ENCODE results near the gene BRI3.

Gene BRI3

DNA sequence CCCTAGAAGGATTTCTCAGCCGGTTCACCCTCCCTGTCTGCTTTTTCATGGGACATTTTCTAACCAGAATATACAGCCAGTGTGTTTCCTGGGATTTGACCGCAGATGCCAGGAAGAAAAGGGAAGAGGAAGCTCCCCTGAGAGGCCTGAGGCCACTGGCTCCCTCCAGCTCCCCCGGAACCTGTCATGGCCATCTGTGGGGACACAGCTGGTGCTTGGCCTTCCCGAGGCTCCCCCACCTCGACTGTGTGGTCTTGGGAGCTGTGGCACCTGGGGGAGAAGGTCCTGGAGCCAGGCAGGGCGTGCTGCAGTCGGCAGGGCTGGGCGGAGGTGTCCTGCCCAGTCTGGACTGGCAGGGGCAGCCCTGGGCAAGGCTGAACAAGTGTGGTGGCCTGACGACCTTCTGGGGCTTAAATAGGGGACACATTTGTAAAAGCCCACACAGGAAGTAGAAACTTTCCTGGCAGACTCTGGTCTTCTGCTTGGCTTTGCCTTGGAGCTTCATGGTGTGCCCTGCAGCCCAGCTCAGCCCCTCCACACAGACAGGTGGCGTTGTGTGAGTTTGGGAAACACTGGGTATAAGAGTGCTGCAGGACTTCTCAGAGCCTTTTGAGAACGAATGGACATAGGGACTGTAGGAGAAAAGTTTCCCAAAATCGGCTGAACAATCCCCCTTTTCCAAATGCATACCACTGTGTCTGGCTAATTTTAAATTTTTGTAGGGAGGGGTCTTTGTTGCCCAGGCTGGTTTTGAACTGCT, 6.8 kb downstream of the BRI3 start:
- DNase-seq, result no peak

GRCh38 chr7:98289333-98289875, 7.9 kb downstream of the BRI3 start:
- DNase-seq, result no peak

DNA sequence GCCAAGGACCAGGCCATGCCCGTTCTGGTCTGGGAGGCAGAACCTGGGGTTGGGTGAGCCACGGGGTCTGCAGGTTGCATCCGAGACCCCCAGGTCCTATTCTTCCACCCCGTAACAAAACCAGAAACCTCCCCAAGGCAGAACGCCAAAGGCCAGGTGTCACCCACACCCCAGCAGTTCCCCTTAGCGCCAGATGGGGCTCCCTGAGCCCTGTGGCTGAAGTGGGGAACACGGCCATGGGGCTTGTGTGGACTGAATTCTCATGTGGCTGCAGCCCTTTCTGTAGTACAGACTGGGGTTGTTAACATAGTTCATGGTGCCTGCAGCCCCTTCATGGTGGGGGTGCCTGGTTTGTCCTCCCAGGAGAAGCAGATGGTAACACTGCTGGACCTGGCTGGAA, 10.2 kb downstream of the BRI3 start:
- DNase-seq, result no peak

DNA sequence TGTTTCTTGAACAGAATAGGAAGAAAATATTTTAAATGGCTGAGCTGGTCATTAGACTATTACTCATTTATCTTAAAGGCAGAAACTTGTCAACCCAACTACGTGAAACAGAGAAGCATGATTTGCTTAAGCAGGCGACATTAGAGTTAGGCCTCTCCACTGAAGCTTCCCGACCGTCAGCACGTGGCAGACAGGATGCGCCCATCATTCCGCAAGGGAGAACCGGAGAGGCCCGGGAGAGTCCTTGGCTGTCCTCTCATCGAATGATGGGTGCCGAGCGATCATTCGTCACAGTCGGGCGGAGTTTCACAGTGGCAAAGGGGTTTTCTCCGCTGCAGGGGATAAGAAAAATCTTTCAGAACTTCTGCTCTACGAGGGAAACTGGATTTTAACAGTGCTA, 11.8 kb downstream of the BRI3 start:
- DNase-seq, result no peak

DNA sequence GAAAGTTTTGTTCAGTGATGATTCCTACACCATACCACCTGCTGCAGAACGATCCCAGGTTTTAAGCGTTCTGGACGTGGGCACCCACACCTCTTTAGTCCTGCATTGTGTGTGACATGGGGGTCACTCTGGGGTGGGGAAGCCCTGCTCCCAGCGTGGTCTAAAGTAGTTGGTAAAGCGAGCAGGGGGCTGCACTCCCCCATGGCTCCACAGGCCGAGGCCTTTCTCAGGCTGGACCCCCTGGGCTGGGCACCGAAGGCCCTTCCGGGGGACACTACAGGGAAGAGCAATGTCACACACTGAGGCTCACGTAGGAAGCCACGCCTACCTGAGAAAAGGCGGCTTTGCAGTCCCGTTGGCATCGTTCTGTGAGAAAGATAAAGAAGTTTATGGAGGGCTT, 12.3 kb downstream of the BRI3 start:
- no peak for DNase-seq

- DNase-seq, result no peak
Observed at GRCh38 chr7:98294326-98294725, 12.8 kb downstream of the BRI3 start.

GRCh38 chr7:98294798-98295382, 13.4 kb downstream of the BRI3 start:
- peak in 1 of 2 experiments; percentile 25 for DNase-seq

DNA sequence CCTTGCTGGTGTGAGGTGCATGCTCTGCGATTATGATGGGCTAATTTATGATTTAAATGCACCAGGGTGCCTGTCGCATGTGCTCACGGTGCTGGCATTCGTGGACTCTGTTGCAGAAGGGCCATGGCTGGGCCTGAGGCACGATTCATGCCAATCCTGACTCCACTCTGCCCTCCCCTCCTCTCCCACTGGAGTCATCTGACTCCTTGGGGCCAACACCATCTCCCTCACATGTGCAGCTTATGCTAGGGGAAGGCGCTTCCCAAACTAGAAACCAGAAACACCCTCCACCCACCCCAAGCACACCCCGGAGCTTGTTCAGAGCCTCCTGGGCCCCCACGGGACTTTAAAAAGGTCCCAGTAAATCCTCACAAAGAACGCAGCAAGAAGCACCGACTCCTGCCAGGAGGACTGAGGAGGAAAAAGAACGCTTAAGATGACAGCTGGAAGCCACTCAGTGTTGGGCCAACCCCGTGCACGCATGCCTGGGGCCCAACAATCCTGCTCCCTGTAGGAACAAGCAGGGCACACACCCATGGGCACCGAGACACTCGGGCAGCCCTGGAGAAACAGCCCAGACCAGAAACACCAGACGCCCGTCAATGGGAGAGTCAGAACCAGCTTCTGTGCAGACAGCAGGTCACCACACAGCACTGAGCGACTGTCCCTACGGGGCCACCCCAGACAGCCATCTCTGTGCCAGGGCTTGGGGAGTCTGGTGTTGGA, 14.1 kb downstream of the BRI3 start:
- no peak for DNase-seq

DNA sequence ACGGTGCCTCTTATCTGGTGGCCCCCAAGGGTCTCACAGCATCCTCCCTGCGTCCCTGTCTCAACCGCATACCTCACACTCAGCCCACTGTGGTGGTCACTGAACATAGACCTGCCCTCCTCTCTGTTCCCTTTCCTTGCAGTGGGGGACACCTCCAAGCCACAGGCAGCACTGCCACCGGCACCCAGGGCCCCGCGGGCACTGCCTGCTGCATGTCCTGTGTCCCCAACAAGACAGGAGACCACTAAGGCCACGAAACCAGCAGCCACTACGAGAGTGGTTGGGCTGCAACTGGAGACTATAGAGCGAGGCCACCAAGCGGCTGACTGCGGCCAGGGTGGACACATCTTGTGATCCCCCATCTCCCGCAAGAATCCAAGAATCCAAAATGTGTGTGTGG, 15.3 kb downstream of the BRI3 start:
- DNase-seq, result no peak

DNA sequence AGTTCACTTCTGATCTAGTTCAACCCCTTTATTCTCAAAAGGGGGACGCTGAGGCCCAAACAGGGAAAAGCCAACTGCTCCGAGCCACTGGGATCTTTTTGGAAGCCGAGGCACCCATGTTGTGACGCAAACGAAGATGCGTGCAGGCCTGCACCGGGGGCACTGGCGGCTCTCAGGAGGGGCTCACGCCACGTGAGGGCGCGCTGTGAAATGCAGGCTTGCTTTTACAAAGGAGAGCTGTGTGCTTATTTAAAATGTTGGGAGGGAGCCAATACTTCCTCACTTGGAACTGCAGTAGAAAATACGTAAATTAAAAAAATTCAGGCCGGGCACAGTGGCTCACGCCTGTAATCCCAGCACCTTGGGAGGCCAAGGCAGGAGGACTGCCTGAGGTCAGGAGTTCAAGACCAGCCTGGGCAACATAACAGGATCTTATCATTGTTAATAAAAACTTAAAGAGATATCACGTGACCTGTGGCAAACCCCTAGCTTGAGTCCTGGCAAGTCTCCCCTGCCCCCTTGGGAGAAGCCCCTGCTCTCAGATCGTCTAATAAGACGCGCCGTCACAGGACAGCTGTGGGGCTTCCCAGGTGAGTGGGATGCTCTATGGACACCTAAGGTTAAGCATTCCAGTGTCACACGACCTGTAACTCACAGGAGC, 16.3 kb downstream of the BRI3 start:
- no peak for DNase-seq

DNA sequence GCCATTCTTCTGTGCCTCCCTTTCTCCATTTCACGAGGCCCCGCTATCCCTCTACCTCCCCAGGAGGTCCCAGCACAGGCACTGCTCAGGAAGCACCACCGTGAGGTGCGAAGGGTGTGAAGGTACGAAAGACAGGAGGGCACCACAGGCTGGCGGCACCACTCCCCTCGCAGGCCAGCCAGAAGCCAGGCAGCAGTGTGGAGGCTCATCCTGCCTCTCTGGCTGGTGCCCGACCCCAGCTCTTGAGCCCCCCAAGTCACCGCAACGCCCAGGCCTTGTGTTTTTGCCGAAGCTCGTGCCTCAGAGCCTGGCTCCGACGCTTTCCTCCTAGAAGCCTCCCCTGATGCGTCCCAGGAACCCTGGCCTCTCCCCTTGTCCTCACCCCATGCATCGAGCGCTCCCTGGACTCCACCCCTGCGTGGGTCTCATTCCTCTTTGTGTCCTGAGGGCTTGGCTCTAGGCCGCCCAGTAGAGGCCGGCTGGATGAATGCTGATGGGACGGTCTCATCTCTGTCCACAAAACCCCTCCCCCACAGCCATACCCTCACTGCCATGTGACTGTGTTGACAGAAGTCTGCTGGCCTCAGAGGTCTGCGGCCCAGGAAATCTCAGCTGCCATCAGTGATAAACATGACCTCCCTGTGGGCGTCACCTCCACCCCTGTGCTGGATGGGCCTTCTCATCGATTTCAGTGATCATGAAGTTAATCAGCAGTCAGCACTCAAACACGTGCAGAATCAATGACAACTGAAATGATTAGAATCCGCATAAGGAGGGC, 19.3 kb downstream of the BRI3 start:
- DNase-seq, result no peak

DNA sequence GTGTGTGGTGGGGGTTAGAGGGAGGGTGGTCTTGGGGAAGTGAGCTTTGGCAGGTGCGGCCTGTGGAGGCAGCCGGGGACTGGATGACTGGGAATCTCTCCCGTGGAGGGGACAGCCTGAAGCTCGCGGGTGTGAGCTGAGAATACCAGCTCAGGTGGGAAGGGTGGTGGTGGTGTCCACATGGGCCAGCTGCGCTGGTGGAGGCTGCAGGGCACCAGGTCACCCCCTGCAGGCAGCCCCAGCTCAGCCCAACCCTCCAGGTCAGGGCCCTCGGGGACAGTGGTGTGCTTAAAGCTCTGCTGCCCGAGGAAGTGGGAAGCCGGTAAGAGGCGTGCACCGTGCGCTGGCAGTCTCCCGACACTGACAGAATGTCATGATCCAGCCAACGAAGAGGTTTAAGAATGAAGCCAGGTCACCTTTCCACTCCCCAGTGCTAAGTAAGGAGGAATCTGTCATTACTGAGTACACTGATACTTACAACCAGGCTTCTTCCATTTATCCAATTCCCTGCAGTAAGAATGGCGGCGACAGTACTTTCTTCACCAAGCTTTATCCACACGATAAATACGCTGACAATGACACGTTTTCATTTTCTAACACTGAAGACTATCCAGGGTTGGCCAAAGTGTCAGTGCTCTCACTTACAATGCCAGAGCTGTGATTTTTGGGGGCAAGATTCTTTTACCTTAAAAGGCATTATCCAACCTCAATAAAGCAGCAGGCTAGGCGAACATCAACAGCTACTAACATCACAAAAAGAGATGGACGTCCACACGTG, 20.4 kb downstream of the BRI3 start:
- no peak for DNase-seq

DNA sequence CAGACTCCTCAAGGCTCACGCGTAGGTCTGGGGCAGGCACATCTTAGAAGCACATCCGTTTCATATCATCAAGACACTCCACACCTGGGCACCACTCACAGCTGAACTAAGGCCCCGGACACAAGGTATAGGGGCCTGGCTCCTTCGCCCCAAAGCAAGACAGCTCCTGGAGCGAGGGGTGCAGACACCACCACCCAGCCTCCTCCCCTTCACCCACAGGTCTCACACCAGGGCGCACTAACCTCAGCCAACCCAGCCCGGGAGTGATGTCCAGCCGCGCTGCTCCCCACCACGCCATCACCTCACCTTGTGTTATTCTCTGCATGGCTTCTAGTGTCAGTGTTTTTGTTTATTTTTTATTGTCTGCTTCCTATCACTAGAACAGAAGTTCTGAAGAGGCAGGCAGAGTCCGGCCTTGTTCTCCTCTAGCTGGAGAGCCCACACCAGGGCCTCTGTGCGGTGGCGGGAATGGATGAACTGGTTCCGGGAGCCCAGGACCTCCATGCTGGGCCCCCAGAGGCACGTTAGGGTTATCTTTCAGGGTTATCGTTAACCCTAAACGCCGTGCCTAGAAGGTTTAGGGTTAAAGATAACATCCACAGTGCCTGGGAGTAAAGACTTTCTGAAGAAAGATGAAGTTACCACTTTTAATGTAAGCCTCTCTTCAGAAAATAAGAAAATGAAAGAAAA, 21.8 kb downstream of the BRI3 start:
- no peak for DNase-seq

GRCh38 chr7:98303906-98304305, 22.4 kb downstream of the BRI3 start:
- no peak for DNase-seq

DNA sequence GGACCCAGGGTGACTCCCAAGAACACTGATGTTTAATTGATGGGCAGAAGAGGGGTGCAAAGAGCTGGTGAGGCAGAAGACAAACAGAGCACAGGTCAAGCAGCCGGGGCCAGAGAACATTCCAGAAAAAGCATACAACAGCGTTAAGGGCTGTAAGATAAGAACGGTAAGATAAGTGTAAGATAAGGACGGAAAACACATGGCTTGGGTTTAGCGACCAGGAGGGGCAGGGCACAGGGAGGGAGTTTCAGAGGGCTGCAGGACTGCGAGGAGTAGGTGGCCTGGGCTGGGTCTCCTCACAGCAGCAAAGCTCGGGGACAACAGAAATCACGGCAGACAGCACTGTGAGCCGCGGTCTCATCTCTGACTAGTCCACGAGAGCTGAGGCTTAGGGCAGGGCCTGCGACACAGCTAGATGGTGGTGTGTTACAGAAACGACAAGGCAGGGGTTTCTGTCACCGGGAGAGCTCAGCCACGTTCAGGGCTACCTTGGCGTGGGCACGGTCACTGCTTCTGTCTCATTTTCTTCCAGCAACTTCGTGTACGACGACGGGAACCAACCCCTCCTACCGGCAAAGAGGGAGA, 24.6 kb downstream of the BRI3 start:
- no peak for DNase-seq

DNA sequence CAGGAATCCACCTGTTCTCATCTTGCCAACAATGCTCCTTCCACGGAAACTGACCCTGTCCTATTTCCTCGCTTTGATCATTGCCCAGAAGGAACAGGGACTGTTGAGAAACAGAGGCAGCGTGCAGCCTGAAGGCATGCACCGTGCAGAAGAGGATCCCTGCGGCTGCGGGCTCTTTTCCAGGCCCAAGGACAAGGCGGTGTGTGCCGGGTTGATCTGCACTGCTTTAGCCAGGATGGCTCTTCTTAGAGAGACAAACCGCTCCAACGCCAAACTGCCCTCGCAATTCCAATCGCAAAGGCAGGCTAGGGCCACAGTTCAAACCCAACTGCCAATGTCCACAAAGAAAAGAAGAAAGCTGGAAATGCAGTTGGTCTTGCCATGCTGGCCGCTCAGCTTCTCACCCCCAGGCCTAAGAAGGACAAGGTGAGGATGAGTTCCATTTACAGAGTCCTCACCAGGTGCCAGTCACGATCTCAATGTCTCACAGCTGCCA, 26.5 kb downstream of the BRI3 start:
- no peak for DNase-seq

DNA sequence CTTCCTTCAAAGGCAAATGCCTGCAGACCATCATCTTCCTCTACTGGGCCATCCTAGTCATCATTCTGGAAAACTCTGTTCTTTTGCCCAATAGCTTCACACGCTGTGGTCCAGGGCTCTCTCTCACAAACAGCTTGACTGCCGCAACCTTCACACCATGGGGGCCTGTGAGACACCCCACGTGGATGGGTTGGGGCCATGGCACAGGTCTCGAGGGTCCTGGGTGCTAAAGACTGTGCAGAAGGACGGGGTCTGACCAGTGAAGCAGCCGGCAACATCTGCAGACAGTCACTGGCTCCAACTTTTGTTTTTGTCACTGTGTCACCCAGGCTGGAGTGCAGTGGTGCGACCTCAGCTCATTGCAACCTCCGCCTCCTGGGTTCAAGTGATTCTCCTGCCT, 28.1 kb downstream of the BRI3 start:
- DNase-seq, result no peak

DNA sequence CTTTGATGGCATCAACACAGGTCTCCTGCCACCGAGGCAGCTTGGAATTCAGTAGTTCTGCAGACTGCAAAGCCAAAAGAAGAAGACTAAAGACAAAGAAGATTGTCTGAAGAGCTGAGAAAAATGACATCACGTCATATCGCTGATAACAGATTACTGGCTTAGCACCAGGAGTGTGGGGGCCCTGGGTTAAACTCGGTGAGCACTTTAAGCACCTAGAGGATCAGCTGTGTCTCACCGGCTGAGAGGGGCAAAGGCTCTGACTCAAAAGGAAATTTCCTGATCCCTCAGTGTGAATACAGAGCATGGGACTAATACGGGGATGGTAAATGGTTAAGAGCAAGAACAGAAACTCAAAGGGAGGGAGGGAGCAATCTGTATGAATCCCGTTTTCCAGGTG, 30.7 kb downstream of the BRI3 start:
- no peak for DNase-seq

DNA sequence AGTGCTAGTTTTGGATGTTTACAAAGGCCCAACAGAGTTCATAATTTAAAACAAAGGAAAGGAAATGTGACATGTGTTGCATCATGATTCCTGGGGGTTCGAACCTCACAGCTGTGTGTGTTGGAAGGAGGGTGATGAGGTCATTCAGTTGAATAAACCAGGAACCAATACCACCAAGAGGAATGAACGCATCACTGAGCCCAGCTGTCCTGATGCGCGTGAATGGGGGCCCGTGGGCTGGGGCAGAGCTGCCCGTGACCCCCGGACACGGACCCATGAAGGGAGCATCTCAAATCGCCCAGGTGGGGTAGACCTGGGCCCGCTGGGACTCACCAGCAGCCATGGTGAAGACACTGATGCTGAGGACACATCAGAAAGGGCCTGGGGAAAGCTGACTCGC, 33.0 kb downstream of the BRI3 start:
- DNase-seq, result no peak

GRCh38 chr7:98315318-98315993, 34.0 kb downstream of the BRI3 start:
- no peak for DNase-seq
